Breast epithelium (tissue), 3 donors: Measurements from ENCODE around the gene KCTD1.

Source experiments
- POLR2A ChIP-seq: fragments of 450-650 bp; IDR thresholded peaks from one replicate; pipeline ENCODE4 v1.6.1; 2016; ENCODE audit warnings: antibody characterized with exemption, mild to moderate bottlenecking, moderate library complexity
- TF ChIP-seq, protein P1 (sequence below), 3 donors: fragments of 450-650 bp; IDR thresholded peaks; one replicate each; pipeline ENCODE4 v1.5.1; 2016 to 2017; ENCODE audit warnings: antibody characterized with exemption in 3 of 3, mild to moderate bottlenecking in 3 of 3, moderate library complexity in 3 of 3

DNA sequence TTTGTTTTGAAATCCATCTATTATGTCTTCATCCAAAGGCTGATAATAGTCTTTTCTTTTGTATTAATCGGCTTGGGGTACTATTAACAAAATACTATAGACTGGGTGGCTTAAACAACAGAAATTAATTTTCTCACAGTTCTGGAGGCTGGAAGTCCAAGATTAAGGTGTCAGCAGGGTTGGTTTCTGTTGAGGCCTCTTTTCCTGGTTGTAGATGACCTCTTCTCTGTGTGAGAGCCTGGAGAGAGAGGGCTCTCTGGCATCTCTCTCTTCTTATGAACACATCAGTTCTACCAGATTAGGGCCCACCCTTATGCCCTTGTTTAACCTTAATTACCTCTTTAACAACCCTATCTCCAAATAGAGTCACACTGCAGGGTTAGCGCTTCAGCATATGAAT is 14.2 kb upstream of the KCTD1 start:
- TF ChIP-seq, protein P1, sequence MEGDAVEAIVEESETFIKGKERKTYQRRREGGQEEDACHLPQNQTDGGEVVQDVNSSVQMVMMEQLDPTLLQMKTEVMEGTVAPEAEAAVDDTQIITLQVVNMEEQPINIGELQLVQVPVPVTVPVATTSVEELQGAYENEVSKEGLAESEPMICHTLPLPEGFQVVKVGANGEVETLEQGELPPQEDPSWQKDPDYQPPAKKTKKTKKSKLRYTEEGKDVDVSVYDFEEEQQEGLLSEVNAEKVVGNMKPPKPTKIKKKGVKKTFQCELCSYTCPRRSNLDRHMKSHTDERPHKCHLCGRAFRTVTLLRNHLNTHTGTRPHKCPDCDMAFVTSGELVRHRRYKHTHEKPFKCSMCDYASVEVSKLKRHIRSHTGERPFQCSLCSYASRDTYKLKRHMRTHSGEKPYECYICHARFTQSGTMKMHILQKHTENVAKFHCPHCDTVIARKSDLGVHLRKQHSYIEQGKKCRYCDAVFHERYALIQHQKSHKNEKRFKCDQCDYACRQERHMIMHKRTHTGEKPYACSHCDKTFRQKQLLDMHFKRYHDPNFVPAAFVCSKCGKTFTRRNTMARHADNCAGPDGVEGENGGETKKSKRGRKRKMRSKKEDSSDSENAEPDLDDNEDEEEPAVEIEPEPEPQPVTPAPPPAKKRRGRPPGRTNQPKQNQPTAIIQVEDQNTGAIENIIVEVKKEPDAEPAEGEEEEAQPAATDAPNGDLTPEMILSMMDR (IDR thresholded peaks at IDR 0.05), result no peak
- TF ChIP-seq POLR2A, result no peak
